ENCODE results near the gene WAPL.
"Not testable (repeated sequence)": the region's sequence is repeated elsewhere in the genome, so short reads cannot be mapped to it uniquely, and the experiment has no call there.

WAPL gene, protein sequence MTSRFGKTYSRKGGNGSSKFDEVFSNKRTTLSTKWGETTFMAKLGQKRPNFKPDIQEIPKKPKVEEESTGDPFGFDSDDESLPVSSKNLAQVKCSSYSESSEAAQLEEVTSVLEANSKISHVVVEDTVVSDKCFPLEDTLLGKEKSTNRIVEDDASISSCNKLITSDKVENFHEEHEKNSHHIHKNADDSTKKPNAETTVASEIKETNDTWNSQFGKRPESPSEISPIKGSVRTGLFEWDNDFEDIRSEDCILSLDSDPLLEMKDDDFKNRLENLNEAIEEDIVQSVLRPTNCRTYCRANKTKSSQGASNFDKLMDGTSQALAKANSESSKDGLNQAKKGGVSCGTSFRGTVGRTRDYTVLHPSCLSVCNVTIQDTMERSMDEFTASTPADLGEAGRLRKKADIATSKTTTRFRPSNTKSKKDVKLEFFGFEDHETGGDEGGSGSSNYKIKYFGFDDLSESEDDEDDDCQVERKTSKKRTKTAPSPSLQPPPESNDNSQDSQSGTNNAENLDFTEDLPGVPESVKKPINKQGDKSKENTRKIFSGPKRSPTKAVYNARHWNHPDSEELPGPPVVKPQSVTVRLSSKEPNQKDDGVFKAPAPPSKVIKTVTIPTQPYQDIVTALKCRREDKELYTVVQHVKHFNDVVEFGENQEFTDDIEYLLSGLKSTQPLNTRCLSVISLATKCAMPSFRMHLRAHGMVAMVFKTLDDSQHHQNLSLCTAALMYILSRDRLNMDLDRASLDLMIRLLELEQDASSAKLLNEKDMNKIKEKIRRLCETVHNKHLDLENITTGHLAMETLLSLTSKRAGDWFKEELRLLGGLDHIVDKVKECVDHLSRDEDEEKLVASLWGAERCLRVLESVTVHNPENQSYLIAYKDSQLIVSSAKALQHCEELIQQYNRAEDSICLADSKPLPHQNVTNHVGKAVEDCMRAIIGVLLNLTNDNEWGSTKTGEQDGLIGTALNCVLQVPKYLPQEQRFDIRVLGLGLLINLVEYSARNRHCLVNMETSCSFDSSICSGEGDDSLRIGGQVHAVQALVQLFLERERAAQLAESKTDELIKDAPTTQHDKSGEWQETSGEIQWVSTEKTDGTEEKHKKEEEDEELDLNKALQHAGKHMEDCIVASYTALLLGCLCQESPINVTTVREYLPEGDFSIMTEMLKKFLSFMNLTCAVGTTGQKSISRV (N-terminal part only)

DNA sequence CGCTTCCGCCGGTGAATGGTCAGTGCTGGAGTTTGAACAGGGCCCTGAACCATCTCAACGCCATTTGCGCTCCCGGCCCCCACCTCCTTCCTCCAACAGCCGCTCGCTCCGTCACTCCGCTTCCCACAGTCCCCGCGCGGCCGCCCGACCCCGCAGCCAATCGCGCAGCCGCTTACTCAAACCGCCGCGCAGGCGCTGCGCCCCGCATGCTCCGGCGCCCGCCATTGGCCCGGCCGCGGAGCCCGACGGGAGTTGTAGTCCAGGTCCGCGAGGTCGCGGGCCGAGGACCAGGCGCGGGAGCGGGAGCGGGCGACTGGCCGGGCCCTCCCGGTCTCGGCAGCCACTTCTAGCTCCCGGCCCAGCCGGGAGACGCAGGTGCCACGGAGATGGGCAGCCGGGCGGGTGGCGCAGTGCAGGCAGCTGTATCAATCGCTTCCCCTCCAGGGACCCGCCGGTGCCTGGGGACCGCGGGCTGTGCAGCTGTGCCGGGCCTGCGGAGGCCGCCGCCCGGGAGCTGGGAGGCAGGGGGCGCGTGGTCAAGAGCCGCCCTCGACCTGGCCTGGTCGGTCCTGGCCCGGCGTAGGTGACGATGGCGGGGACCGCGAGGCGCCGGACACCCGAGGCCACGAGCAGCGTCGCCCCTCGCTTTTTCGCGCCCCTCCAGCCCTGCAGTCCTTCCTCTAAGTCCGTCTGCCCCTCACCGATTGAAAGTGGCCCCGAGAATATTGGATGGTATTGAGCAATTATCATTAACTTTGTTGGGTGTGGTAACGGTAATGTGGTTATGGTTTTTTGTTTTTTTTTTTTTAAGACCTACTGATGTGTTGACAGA lies at the start of gene WAPL:
Gene WAPL (minus strand): TSS at position 115 of the 832 bp plus-strand sequence. CDS start 3,723 bp downstream, outside the sequence.
- no peak for TF ChIP-seq GATA1 (IDR thresholded peaks at IDR 0.05; ENCODE audit: low read depth, low read length)
- TF ChIP-seq POLR2A (IDR thresholded peaks at IDR 0.05; ENCODE audit: low read length) = peak; percentile 84
- DNase-seq = peak; percentile 95 to 98

- TF ChIP-seq POLR2A (IDR thresholded peaks at IDR 0.05; ENCODE audit: low read length) = no peak
- TF ChIP-seq GATA1 (IDR thresholded peaks at IDR 0.05; ENCODE audit: low read depth, low read length) = no peak
These were observed 47.7 kb upstream of the WAPL start for GRCh38 chr10:86569335-86569734.

DNA sequence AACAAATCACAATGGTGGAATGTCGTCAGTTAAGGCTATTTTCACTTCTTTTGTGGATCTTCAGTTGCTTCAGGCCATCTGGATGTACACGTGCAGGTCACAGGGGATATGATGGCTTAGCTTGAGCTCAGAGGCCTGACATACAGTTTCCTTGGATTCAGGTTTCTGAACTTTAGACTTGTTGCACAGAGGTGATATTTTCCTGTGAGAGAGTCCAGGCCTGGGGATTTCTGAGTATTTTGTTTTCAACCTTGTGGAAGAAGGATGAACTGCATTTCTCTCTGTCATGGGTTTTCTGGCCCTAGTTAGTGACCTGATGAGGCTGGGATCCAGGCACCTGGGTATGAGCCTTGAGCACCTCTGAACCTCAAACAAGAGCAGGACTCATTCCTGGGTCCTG lies 44.9 kb upstream of the WAPL start:
- not testable (repeated sequence) for DNase-seq

More at GRCh38 chr10:86569335-86569734, 47.7 kb upstream of the WAPL start:
- DNase-seq = no peak

GRCh38 chr10:86563338-86563737 lies 41.7 kb upstream of the WAPL start:
- DNase-seq = not testable (repeated sequence)

GRCh38 chr10:86558695-86559094 lies 37.1 kb upstream of the WAPL start:
- peak in 1 of 2 experiments; percentile 11 for DNase-seq

GRCh38 chr10:86556933-86557649 lies 35.5 kb upstream of the WAPL start:
- no peak for TF ChIP-seq GATA1 (IDR thresholded peaks at IDR 0.05; ENCODE audit: low read depth, low read length)
- no peak for TF ChIP-seq POLR2A (IDR thresholded peaks at IDR 0.05; ENCODE audit: low read length)
- no peak for DNase-seq

- TF ChIP-seq POLR2A (IDR thresholded peaks at IDR 0.05; ENCODE audit: low read length) = no peak
- TF ChIP-seq GATA1 (IDR thresholded peaks at IDR 0.05; ENCODE audit: low read depth, low read length) = no peak
These were observed 34.9 kb upstream of the WAPL start for GRCh38 chr10:86556532-86556931.

GRCh38 chr10:86553639-86554038 lies 32.0 kb upstream of the WAPL start:
- no peak for DNase-seq
- no peak for TF ChIP-seq POLR2A (IDR thresholded peaks at IDR 0.05; ENCODE audit: low read length)
- TF ChIP-seq GATA1 (IDR thresholded peaks at IDR 0.05; ENCODE audit: low read depth, low read length) = no peak

More at GRCh38 chr10:86556532-86556931, 34.9 kb upstream of the WAPL start:
- DNase-seq = no peak

- TF ChIP-seq POLR2A (IDR thresholded peaks at IDR 0.05; ENCODE audit: low read length) (no peak), GATA1 (IDR thresholded peaks at IDR 0.05; ENCODE audit: low read depth, low read length) (no peak)
- DNase-seq = no peak
These were observed 31.6 kb upstream of the WAPL start for GRCh38 chr10:86553213-86553612.

- TF ChIP-seq POLR2A (IDR thresholded peaks at IDR 0.05; ENCODE audit: low read length) = no peak
- no peak for TF ChIP-seq GATA1 (IDR thresholded peaks at IDR 0.05; ENCODE audit: low read depth, low read length)
- DNase-seq = no peak
These were observed 25.7 kb upstream of the WAPL start for GRCh38 chr10:86547296-86547695.

DNA sequence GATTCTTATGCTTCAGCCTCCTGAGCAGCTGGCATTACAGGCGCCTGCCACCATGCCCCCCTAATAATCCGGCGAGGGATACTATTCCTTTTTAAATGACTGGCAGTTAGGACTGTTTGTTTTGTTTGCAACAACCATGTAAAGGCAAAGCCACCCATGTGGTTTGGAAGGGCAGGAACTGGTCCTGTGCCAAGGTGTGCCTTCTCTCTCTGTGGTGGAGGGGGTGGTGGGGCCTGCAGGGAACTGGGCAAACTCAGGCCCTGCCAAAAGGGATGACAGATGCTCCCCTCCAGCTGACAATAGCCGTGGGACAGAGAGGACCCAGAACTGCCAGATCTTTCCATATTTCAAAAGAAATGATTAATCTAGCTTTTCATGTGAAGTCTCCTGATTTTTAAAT lies 23.5 kb upstream of the WAPL start:
- no peak for TF ChIP-seq POLR2A (IDR thresholded peaks at IDR 0.05; ENCODE audit: low read length)
- no peak for TF ChIP-seq GATA1 (IDR thresholded peaks at IDR 0.05; ENCODE audit: low read depth, low read length)

DNA sequence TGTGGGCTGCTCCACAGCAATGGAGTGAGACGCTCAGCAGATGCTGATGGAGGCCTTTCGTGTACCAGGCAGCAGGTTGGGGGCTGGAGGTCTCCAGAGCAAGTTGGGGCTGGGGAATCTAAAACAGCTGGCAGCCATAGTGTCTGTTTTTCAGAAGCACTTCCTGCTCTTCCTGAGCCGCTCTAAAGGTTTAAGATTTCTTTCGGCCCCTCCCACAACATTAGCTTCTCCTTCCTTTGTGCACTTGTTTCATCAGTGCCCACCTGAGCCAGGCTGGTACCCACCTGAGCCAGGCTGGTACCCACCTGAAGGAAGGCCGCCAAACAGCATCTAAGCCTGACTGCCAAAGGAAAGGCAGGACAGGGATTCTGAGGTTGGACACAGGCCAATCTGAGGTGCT lies 18.4 kb upstream of the WAPL start:
- TF ChIP-seq GATA1 (IDR thresholded peaks at IDR 0.05; ENCODE audit: low read depth, low read length) = no peak
- no peak for TF ChIP-seq POLR2A (IDR thresholded peaks at IDR 0.05; ENCODE audit: low read length)
- no peak for DNase-seq

More for the DNA sequence above, 23.5 kb upstream of the WAPL start:
- no peak for DNase-seq

- DNase-seq = no peak
- TF ChIP-seq GATA1 (IDR thresholded peaks at IDR 0.05; ENCODE audit: low read depth, low read length) = no peak
- TF ChIP-seq POLR2A (IDR thresholded peaks at IDR 0.05; ENCODE audit: low read length) = no peak
These were observed 17.0 kb upstream of the WAPL start for GRCh38 chr10:86538547-86538946.

DNA sequence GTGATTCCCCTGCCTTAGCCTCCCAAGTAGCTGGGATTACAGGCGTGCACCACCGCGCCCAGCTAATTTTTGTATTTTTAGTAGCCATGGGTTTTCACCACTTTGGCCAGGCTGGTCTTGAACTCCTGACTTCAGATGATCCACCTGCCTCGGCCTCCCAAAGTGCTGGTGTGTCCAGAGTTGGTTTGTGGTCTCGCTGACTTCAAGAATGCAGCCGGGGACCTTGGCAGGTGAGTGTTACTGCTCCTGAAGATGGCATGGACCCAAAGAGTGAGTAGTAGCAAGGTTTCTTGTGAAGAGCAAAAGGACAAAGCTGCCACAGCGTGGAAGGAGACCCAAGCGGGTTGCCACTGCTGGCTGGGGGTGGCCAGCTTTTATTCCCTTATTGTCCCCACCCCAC lies 16.4 kb upstream of the WAPL start:
- DNase-seq = not testable (repeated sequence)
